ENCODE data around the gene TTC33.

Gene TTC33

GRCh38 chr5:40688996-40689395 is 66.8 kb downstream of the TTC33 start:
- no peak overlapping the region for H3K4me3 ChIP-seq (ENCODE audit: low read depth, low read length)
- TF ChIP-seq CTCF (IDR thresholded peaks at IDR 0.05; ENCODE audit: borderline replicate concordance, insufficient read depth, low read depth, low read length): no peak

- H3K4me3 ChIP-seq (ENCODE audit: low read depth, low read length): no peak overlapping the region
- TF ChIP-seq CTCF (IDR thresholded peaks at IDR 0.05; ENCODE audit: borderline replicate concordance, insufficient read depth, low read depth, low read length): peak; percentile 71; the same call in 1 of the 2 replicates
These were observed 67.5 kb downstream of the TTC33 start for GRCh38 chr5:40688127-40688761.

GRCh38 chr5:40687321-40687720 is 68.4 kb downstream of the TTC33 start:
- TF ChIP-seq CTCF (IDR thresholded peaks at IDR 0.05; ENCODE audit: borderline replicate concordance, insufficient read depth, low read depth, low read length): no peak
- no peak overlapping the region for H3K4me3 ChIP-seq (ENCODE audit: low read depth, low read length)

GRCh38 chr5:40685976-40686486 is 69.7 kb downstream of the TTC33 start:
- TF ChIP-seq CTCF (IDR thresholded peaks at IDR 0.05; ENCODE audit: borderline replicate concordance, insufficient read depth, low read depth, low read length): no peak
- H3K4me3 ChIP-seq (ENCODE audit: low read depth, low read length): no peak overlapping the region

GRCh38 chr5:40685193-40685592 is 70.6 kb downstream of the TTC33 start:
- no peak for TF ChIP-seq CTCF (IDR thresholded peaks at IDR 0.05; ENCODE audit: borderline replicate concordance, insufficient read depth, low read depth, low read length)
- H3K4me3 ChIP-seq (ENCODE audit: low read depth, low read length): no peak overlapping the region

- H3K4me3 ChIP-seq (ENCODE audit: low read depth, low read length): no peak overlapping the region
- TF ChIP-seq CTCF (IDR thresholded peaks at IDR 0.05; ENCODE audit: borderline replicate concordance, insufficient read depth, low read depth, low read length): no peak
These were observed 72.5 kb downstream of the TTC33 start for GRCh38 chr5:40683305-40683704.
